Smooth muscle cell (in vitro differentiated cells): Measurements from ENCODE around the gene COLEC12. TPM values are rescaled to one million over a fixed set of nuclear protein-coding genes. Genes with fewer than 3 reads are reported as not detected.
A peak's percentile ranks its signal among the peaks of the same experiment; 100 is the strongest.

ENCODE experiments used
- DNase-seq: peaks from one replicate; lab custom pipeline; 2025; ENCODE audit not compliant: unreplicated experiment; lab: John Stamatoyannopoulos, UW
- H2AFZ ChIP-seq: fragments of 200-600 bp; sonication (generic); 2 replicates; pipeline ENCODE4 v1.6.0; 2016; ENCODE audit warnings: antibody characterized with exemption, low read depth, mild to moderate bottlenecking
- H3F3A ChIP-seq: fragments of 200-600 bp; sonication (generic); 2 replicates; pipeline ENCODE4 v1.6.0; 2017; ENCODE audit warnings: antibody characterized with exemption, low read depth
- H3K27ac ChIP-seq: fragments of 200-600 bp; sonication (generic); 2 replicates; pipeline ENCODE4 v1.5.1; 2016; ENCODE audit warnings: low read depth, mild to moderate bottlenecking
- H3K27me3 ChIP-seq: fragments of 200-600 bp; sonication (generic); 2 replicates; pipeline ENCODE4 v1.6.1; 2016; ENCODE audit warnings: low read depth, mild to moderate bottlenecking
- H3K36me3 ChIP-seq: fragments of 200-600 bp; sonication (generic); 2 replicates; pipeline ENCODE4 v1.5.1; 2016; ENCODE audit warnings: low read depth
- H3K4me1 ChIP-seq: fragments of 200-600 bp; sonication (generic); 2 replicates; pipeline ENCODE4 v1.5.1; 2016; ENCODE audit warnings: low read depth
- H3K4me2 ChIP-seq: fragments of 200-600 bp; sonication (generic); 2 replicates; pipeline ENCODE4 v1.6.0; 2016; ENCODE audit warnings: mild to moderate bottlenecking
- H3K4me3 ChIP-seq: fragments of 200-600 bp; sonication (generic); 2 replicates; pipeline ENCODE4 v1.5.1; 2016; ENCODE audit warnings: mild to moderate bottlenecking
- H3K79me2 ChIP-seq: fragments of 200-600 bp; sonication (generic); 2 replicates; pipeline ENCODE4 v1.6.0; 2016; ENCODE audit warnings: low read depth, mild to moderate bottlenecking
- H3K9ac ChIP-seq: fragments of 200-600 bp; sonication (generic); 2 replicates; pipeline ENCODE4 v1.6.0; 2016; ENCODE audit warnings: low read depth
- H3K9me3 ChIP-seq: fragments of 200-600 bp; sonication (generic); replicated peaks from 2 replicates; pipeline ENCODE4 v1.5.1; 2016; ENCODE audit warnings: low read depth
- H4K20me1 ChIP-seq: fragments of 200-600 bp; sonication (generic); 2 replicates; pipeline ENCODE4 v1.6.0; 2016; ENCODE audit warnings: low read depth
- WGBS: methylation state at CpG from one replicate; pipeline ENCODE4 v1.1.7; 2016; ENCODE audit warnings: low lambda C conversion rate; 5-methylcytosine and 5-hydroxymethylcytosine counted together
- polyA plus RNA-seq: library from polyadenylated mRNA; unstranded; fragments of >200 nt; fragmentation: Nextera tagmentation; extraction: Ambion mirVana; gene quantifications from 2 replicates; pipeline ENCODE4 v1.2.1, GENCODE V29; 2016
- total RNA-seq: library from RNA; depleted of rRNA; stranded (reverse); fragments of >200 nt; gene quantifications from 2 replicates; pipeline ENCODE4 v1.2.3, GENCODE V29; 2014
- TF ChIP-seq, protein P1 (sequence below): fragments of 200-600 bp; sonication (generic); IDR thresholded peaks from 2 replicates; pipeline ENCODE4 v1.5.1; 2017; ENCODE audit warnings: borderline replicate concordance, mild to moderate bottlenecking, antibody characterized with exemption; ENCODE audit not compliant: insufficient read depth, poor library complexity, severe bottlenecking

COLEC12 gene
- total and polyA plus RNA-seq, 2 experiments from 2014 or later: 10.8 to 13.7 TPM

DNA sequence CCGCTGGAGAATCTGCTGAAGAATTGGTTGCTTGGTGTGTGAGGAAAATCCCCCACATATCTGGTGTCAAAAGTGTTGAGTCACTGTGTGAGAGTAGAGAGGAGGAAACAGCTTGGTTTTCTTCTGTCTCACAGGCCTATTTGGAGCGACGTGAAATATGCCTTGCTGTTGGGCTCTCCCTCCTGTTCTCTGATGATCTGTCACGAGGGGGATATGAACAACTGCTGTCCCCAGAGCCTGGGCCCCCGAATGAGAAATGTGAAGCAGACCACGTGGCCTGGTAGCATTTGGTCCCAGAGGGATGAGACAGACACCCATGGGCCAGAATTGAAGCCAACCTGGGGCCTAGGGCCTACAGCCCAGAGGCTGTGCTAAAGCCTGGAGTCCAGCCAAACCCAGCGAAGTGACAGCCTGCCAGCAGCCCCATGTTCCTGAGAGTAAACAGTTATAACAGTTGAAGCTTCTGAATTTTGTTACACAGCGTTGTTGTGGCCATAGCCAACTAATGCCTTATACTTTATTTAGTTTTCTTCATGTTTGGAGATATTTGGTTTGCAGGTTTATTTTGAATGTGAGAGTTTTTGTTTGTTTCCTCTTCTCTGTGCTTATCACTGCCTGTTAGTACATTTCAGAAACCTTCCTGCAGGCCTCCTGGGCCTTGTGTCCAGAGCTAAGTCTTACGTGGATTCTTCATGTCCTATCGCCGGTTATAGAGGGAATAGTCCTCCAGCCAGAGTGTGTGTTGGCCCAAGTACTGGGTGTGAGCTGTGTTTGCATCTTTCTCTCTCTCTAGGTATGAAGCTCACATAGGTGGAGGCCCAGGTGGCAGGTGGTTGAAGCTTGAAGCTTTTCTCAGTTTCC is 18.7 kb upstream of the COLEC12 start:
- peaks cover 13% of the 10 kb centered on the region for H3F3A ChIP-seq
- peaks cover 24% of the 10 kb centered on the region for H3K4me1 ChIP-seq
- H3K79me2 ChIP-seq: no peaks in the 10 kb centered on the region
- H3K36me3 ChIP-seq: no peaks in the 10 kb centered on the region
- H4K20me1 ChIP-seq: no peaks in the 10 kb centered on the region
- no peak overlapping the region for H3K4me2 ChIP-seq
- H3K9ac ChIP-seq: peak overlapping the region; percentile 25
- no peaks in the 10 kb centered on the region for H3K9me3 ChIP-seq
- TF ChIP-seq, protein P1, sequence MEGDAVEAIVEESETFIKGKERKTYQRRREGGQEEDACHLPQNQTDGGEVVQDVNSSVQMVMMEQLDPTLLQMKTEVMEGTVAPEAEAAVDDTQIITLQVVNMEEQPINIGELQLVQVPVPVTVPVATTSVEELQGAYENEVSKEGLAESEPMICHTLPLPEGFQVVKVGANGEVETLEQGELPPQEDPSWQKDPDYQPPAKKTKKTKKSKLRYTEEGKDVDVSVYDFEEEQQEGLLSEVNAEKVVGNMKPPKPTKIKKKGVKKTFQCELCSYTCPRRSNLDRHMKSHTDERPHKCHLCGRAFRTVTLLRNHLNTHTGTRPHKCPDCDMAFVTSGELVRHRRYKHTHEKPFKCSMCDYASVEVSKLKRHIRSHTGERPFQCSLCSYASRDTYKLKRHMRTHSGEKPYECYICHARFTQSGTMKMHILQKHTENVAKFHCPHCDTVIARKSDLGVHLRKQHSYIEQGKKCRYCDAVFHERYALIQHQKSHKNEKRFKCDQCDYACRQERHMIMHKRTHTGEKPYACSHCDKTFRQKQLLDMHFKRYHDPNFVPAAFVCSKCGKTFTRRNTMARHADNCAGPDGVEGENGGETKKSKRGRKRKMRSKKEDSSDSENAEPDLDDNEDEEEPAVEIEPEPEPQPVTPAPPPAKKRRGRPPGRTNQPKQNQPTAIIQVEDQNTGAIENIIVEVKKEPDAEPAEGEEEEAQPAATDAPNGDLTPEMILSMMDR: no peak
- H2AFZ ChIP-seq: no peak overlapping the region
- no peak overlapping the region for H3K4me3 ChIP-seq
- no peaks in the 10 kb centered on the region for H3K27me3 ChIP-seq
- DNase-seq: peak; percentile 14
- 44% methylated on average over 11 of the region's 11 CpGs for WGBS
- peak overlapping the region; percentile 77 for H3K27ac ChIP-seq

DNA sequence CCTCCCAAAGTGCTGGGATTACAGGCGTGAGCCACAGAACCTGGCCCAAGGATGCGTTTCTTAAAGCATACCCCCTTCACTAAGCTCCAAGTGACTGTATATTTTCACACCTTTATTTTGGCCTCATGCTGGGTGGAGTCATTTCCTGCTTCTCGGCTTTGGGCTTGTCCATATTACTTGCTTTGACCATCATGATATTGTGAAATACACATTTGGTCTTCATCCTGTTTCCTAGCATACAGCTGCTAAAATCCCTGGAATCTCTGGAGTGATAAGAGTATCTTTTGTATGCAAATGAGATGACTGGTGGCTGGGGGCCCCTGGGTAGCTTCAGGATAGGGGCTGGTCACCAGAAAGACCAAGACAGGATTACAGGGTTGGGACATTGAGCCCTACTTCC is 17.6 kb upstream of the COLEC12 start:
- Histone ChIP-seq H3K9ac (no peak overlapping the region), H3F3A (peaks cover 13% of the 10 kb centered on the region), H3K9me3 (no peaks in the 10 kb centered on the region), H3K4me2 (peak overlapping the region; percentile 25), H2AFZ (no peak overlapping the region), H3K27me3 (no peaks in the 10 kb centered on the region), H3K4me3 (no peak overlapping the region), H3K27ac (peak overlapping the region; percentile 77), H3K4me1 (peaks cover 24% of the 10 kb centered on the region), H3K79me2 (no peaks in the 10 kb centered on the region), H3K36me3 (no peaks in the 10 kb centered on the region), H4K20me1 (no peaks in the 10 kb centered on the region)
- DNase-seq: no peak
- TF ChIP-seq, protein P1: no peak
- WGBS: 69% methylated on average over 3 of the region's 3 CpGs

DNA sequence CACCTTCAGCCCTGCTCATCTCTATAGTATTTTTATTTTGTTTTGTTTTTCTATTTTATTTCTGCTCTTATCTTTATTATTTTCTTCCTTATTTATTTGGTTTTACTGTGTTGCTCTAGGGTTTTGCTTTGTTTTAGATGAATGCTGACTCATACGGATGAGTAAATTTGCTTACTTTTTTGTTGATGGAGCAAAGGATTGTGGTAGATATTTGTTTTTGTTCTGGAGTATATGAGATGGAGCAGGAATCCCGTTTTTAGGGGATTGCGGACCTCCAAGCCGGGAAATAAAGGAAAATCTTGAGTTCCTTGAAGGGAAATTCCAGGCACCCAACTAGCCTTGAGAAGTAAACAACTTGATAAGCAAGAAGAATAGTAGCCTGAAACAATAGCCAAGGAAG is 15.3 kb upstream of the COLEC12 start:
- H3K4me2 ChIP-seq: peak overlapping the region; percentile 62
- H3K36me3 ChIP-seq: no peaks in the 10 kb centered on the region
- H3K9ac ChIP-seq: no peak overlapping the region
- peak overlapping the region; percentile 37 for H3K27ac ChIP-seq
- no peak for DNase-seq
- 40% methylated on average over 4 of the region's 4 CpGs for WGBS
- H3K4me1 ChIP-seq: peaks cover 24% of the 10 kb centered on the region
- H4K20me1 ChIP-seq: no peaks in the 10 kb centered on the region
- TF ChIP-seq, protein P1: no peak
- no peaks in the 10 kb centered on the region for H3K27me3 ChIP-seq
- peaks cover 13% of the 10 kb centered on the region for H3F3A ChIP-seq
- H3K4me3 ChIP-seq: no peak overlapping the region
- H2AFZ ChIP-seq: peak overlapping the region; percentile 7
- H3K9me3 ChIP-seq: no peaks in the 10 kb centered on the region
- H3K79me2 ChIP-seq: no peaks in the 10 kb centered on the region
